GM19397 (cell line): ENCODE results near the gene A4GNT.

Source experiments
- ATAC-seq: cut with Tn5 transposase; IDR thresholded peaks from one replicate; pipeline ENCODE4 v1.9.1; 2021; ENCODE audit warnings: mild to moderate bottlenecking, moderate library complexity; ENCODE audit not compliant: unreplicated experiment

Gene A4GNT

DNA sequence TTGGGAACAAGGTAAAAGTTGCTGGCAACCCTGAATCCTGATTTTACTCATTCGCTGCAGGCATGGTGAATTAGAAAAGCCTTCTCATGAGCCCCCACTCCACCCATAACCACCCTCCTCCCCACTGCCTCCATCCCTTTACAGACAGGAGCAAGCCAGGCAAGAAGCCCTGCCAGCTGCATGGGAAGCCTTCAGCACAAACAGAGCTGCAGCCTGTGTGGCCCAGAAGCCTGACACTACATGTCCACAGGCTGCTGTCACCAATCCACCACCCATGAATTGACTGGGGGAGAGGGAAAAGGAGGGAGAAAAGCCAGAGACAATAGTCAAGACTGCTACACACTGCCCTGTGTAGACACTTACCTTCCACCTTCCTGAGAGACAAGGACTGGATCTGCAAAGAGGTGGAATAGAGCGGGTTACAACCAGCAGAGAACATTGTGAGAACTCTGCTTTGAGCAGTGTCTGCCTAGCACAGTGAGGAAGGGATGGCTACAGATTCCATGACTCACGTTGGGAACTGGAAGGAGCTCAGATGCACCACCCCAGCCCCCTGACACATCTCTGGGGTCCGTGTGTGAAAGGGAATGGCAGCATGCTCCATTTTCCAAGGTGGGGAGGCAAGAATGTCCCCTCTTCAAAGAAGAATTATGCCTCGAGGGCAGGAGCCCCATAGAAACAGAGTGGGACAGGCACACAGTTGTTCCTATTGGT lies 50.7 kb downstream of the A4GNT start:
- no peak for ATAC-seq

DNA sequence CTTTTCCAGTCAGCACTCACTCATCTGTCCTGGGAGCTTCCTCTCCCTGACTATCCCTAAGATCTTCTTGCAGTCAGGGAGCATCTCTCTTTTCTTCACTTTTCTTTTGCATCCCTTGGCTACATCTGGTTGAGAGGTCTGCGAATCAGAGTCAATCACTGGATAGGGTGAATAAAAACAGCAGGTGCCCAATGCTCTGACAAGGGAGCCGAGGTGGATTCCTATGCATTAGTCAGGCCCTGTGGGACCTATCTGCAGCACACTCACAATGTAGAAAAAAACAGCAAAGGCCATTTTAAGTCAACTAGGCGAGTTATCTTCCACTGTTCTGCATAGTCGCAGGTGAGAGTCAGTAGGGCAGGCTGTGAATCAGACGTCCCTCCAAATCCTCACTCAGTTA lies 52.3 kb downstream of the A4GNT start:
- ATAC-seq: no peak

- ATAC-seq: no peak
Measured at GRCh38 chr3:138078901-138079344, 53.3 kb downstream of the A4GNT start.

- no peak for ATAC-seq
Measured at GRCh38 chr3:138078096-138078495, 54.1 kb downstream of the A4GNT start.
